GM23248 (cell line): ENCODE data around the gene FOXN1.

ENCODE experiments used
- EZH2 ChIP-seq: fragments of 200-600 bp; sonication (generic); IDR thresholded peaks from 2 replicates; pipeline ENCODE4 v1.6.1; 2018; ENCODE audit warnings: antibody characterized with exemption, mild to moderate bottlenecking; ENCODE audit not compliant: insufficient read depth, poor library complexity, severe bottlenecking
- EZH2phosphoT487 ChIP-seq: fragments of 200-600 bp; sonication (generic); IDR thresholded peaks from 2 replicates; pipeline ENCODE4 v1.6.1; 2018; ENCODE audit warnings: antibody characterized with exemption, moderate library complexity, mild to moderate bottlenecking, low read depth; ENCODE audit not compliant: insufficient read depth

DNA sequence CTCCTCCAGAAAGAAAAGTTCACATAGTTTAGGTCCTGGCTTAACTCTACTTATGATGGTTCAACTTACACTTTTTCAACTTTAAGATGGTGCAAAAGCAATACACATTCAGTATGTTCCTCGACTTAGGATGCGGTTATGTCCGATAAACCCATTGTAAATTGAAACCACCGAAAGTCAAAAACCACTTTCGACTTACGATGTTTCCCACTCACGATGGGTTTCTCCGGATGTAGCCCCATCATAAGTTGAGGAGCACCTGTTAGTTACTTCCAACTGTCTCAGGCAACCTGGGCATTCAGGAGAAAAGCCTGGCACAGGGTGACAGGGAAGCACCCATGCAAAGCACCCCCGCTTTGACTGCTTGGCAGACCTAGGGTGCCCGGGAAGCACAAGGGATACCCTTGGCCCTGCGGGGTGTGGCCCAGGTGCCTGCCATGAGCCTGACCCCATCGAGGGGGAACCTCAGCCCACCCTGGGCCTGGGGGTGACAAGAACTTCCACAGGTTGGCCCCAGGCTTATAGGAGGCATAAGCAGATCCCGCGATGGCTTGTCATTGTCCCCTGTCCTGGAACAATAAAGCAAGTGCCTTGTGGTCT is 32.2 kb downstream of the FOXN1 start:
- TF ChIP-seq EZH2phosphoT487 (no peak), EZH2 (no peak)
